AG09319 (cell line): ENCODE measurements around the gene HNRNPH3.
A peak's percentile ranks its signal among the peaks of the same experiment; 100 is the strongest.
"Not testable (repeated sequence)": the region's sequence is repeated elsewhere in the genome, so short reads cannot be mapped to it uniquely, and the experiment has no call there.

ENCODE experiments used
- DNase-seq: peaks from one replicate; pipeline ENCODE4 v3.0.0-alpha.2; 2010; ENCODE audit warnings: low read depth; ENCODE audit errors: extremely low read depth
- TF ChIP-seq, protein P1 (sequence below): IDR thresholded peaks from 2 replicates; pipeline ENCODE4 v1.5.1; 2011; ENCODE audit warnings: low read depth, mild to moderate bottlenecking, inconsistent platforms, low read length, moderate library complexity

The HNRNPH3 gene

DNA sequence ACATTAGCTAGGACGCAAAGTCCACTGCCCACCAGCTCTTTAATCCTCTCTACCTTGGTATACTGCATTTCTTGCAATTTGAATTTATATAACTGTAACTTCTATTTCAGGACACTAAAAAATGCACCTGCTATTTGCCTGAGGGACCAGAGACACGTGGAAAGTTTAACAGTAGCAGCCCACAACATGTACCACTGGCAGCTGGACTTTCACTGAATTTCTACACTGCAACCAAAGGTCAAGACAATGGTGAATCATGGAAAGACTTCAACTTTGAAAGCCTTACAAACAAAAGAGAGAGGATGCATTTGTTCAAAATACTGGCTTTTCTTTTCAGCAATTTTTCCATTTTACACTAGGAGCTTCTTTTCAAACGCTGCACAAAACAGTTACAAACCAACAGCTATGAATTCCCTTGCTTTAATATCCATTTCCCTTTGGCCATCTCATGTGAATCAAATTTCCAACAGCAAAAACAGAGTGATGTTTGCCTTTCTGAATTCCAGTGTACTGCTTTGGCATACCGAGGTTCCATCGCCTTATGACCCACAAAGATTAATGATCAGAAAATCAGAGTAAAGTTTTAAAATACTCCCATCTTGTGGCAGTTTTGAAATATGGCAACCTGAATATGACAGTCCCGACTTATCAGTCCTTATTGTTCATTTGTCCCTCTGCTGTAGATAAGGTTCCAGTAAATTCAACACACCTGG is 29.9 kb upstream of the HNRNPH3 start:
- DNase-seq: peak; percentile 23
- TF ChIP-seq, protein P1, sequence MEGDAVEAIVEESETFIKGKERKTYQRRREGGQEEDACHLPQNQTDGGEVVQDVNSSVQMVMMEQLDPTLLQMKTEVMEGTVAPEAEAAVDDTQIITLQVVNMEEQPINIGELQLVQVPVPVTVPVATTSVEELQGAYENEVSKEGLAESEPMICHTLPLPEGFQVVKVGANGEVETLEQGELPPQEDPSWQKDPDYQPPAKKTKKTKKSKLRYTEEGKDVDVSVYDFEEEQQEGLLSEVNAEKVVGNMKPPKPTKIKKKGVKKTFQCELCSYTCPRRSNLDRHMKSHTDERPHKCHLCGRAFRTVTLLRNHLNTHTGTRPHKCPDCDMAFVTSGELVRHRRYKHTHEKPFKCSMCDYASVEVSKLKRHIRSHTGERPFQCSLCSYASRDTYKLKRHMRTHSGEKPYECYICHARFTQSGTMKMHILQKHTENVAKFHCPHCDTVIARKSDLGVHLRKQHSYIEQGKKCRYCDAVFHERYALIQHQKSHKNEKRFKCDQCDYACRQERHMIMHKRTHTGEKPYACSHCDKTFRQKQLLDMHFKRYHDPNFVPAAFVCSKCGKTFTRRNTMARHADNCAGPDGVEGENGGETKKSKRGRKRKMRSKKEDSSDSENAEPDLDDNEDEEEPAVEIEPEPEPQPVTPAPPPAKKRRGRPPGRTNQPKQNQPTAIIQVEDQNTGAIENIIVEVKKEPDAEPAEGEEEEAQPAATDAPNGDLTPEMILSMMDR: peak; percentile 50

- DNase-seq: no peak
- TF ChIP-seq, protein P1: no peak
Measured at GRCh38 chr10:68302503-68302823, 29.4 kb upstream of the HNRNPH3 start.

DNA sequence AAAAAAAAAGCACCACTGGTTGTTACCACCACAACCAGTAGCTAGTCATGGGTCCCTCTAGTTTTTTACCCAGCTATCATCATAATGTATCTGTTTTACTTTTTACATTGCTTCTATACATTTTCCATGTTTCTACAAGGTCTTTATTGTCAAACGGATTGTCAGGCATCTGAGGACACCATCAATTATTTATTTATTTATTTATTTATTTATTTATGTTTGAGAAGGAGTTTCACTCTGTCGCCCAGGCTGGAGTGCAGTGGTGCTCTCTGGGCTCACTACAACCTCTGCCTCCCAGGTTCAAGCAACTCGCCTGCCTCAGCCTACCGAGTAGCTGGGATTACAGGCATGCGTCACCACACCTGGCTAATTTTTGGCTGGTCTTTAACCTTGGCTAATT is 29.0 kb upstream of the HNRNPH3 start:
- no peak for DNase-seq
- TF ChIP-seq, protein P1: no peak

GRCh38 chr10:68303849-68304412 is 27.9 kb upstream of the HNRNPH3 start:
- TF ChIP-seq, protein P1: no peak
- DNase-seq: no peak

DNA sequence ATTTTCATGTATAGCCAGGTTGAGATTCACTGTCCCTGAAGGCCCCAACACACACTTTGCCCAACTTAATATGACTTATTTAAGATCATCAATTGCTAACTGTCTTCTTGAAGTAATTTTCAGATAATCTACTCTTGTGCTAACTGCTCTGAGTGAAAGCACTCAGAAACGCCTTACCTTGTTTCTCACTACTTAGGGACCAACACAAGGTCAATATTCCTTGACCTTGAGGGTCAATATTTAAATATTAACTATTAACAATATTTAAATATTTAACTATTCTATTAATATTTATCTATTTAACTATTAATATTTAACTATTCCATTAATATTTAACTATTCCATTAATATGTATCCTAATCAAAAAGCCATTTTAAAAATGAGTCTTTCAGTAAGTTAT is 26.0 kb upstream of the HNRNPH3 start:
- TF ChIP-seq, protein P1: no peak
- no peak for DNase-seq

GRCh38 chr10:68310531-68310930 is 21.3 kb upstream of the HNRNPH3 start:
- TF ChIP-seq, protein P1: no peak
- DNase-seq: no peak

DNA sequence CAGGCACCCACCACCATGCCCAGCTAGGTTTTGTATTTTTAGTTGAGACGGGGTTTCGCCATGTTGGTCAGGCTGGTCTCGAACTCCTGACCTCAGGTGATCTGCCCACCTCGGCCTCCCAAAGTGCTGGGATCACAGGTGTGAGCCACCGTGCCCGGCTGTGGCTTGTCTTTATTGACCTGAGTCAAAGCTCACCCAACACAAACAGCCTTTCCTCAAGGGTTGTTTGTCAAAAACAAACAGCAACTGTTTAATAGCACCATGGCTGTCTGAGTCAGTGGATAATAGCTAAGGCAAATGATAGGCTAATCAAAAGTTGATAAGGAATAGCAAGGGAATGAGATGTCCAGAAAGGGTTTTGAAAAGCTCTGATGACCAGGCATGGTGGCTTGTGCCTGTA is 16.9 kb upstream of the HNRNPH3 start:
- not testable (repeated sequence) for DNase-seq

DNA sequence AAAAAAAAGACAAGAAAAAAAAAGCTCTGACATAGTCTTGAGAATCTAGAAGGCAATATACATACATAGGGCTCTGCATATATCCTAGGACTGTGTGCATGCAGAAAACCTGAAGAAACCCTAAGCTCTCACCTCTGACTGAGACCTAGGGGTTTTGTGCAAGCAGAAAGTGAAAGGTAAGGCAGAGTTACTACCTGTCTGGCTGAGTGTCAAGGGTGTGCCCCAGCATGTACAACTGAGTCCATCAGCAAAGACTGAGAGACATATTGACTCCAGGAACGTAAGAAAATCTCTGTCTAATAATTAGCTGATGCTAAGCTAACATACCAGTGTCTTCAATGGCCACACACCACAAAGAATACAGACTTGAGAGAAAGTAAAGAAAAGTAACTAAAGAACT is 16.3 kb upstream of the HNRNPH3 start:
- TF ChIP-seq, protein P1: no peak
- DNase-seq: no peak
